ENCODE measurements around the gene FKBP1C.
"Not testable (repeated sequence)": the region's sequence is repeated elsewhere in the genome, so short reads cannot be mapped to it uniquely, and the experiment has no call there.

Gene FKBP1C

DNA sequence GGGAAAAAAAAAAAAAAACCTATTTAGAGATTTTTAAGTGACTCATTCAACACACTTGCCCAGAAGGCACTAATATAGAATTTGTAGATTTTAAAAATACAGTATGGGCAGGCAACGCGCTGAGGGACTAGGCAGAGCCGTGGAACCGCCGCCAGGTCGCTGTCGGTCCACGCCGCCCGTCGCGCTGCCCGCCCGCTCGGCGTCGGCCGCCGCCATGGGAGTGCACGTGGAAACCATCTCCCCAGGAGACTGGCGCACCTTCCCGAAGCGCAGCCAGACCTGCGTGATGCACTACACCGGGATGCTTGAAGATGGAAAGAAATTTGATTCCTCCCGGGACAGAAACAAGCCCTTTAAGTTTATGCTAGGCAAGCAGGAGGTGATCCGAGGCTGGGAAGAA, at the start of gene FKBP1C:
Gene FKBP1C (plus strand): TSS at position 127 of the 400 bp plus-strand sequence.
- not testable (repeated sequence) for DNase-seq (ENCODE audit: low read depth in 2 of 2)

DNA sequence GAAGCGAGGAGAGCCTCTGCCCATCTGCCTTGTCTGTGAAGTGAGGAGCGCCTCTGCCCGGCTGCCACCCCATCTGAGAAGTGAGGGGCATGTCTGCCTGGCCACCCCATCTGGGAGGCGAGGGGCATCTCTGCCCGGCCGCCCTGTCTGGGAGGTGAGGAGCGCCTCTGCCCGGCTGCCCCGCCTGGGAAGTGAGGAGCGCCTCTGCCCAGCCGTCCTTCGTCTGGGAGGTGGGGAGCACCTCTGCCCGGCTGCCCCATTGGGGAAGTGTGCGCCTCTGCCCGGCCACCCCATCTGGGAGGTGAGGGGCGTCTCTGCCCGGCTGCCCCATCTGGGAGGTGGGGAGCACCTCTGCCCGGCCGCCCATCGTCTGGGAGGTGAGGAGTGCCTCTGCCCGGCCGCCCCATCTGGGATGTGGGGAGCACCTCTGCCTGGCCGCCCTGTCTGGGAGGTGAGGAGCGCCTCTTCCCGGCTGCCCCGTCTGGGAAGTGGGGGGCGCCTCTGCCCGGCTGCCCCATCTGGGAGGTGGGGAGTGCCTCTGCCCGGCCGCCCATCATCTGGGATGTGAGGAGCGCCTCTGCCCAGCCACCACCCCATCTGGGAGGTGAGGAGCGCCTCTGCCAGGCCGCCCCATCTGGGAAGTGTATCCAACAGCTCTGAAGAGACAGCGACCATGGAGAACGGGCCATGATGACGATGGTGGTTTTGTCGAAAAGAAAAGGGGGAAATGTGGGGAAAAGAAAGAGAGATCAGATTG, 47.0 kb upstream of the FKBP1C start:
- DNase-seq (ENCODE audit: low read depth in 2 of 2), result not testable (repeated sequence)

DNA sequence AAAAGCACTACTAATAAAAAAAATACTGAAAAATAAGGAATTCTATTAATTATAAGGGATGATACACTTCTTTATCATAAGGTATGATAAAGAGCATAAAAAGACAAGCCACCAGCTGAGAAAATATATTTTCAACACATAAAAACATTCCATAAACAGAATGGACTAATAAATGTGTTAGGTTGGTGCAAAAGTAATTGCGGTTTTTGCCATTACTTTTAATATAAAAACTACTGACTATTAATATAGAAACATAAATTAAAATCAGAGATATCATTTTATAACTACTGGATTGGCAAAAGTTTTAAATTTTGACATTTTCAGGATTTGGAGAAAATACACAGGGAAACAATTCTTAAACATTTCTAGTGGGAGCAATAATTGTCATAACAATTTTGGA, 37.1 kb upstream of the FKBP1C start:
- DNase-seq (ENCODE audit: low read depth in 2 of 2), result no peak

DNA sequence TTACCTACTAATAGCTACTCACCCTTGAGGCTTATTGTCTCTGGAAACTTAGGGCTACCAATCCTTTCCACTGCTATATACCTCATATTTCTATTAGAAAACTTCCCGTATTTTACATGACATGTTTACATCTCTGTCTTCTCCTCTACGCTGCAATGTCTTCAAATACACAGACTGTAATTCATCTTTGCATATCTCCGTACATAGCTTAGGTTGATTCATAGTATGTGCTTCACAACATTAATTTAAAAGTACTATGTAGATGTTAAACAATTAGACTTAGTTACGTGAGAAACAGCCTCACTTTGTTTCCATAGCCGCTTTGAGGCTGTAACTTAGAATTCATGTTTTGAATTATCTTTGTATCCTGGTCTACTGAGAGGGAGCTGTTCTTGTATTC, 35.1 kb upstream of the FKBP1C start:
- DNase-seq (ENCODE audit: low read depth in 2 of 2), result no peak

DNA sequence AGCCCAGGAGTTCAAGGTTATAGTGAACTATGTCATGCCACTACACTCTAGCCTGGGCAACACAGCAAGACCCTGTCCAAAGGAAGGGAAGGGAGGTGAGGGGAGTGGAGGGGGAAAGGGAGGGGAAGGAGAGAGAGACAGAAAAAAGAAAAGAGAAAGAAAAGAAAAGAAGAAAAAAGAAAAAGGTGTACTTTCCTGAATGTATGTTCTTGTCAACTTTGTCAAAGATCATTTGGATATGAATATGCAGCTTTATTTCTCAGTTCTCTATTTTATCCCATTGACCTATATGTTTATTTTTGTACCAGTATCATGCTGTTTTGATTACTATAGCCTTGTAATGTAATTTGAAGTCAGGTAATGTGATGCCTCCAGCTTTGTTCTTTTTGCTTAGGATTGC, 30.9 kb upstream of the FKBP1C start:
- no peak for DNase-seq (ENCODE audit: low read depth in 2 of 2)

- no peak for DNase-seq (ENCODE audit: low read depth in 2 of 2)
Measured at GRCh38 chr6:63186970-63187369, 24.3 kb upstream of the FKBP1C start.

DNA sequence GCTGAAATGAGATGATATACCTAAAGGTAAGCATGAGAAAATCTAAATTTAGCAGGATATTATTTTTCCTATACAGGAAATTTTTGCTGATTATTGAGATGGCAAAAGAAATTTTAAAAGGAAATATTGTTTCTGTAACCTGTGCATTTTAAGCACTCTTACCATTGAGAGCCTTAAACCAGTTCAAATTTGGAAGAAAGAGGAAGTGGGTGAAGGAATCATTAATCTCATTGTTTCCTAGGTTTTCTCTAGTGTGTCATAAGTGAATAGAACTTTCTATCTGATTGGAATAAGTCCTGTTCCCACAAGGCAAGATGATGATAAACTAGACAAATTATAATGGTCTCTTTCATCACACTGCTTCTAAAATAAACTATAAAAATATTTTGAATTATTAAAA, 22.4 kb upstream of the FKBP1C start:
- no peak for DNase-seq (ENCODE audit: low read depth in 2 of 2)

- DNase-seq (ENCODE audit: low read depth in 2 of 2), result no peak
Measured at GRCh38 chr6:63193324-63193723, 17.9 kb upstream of the FKBP1C start.

DNA sequence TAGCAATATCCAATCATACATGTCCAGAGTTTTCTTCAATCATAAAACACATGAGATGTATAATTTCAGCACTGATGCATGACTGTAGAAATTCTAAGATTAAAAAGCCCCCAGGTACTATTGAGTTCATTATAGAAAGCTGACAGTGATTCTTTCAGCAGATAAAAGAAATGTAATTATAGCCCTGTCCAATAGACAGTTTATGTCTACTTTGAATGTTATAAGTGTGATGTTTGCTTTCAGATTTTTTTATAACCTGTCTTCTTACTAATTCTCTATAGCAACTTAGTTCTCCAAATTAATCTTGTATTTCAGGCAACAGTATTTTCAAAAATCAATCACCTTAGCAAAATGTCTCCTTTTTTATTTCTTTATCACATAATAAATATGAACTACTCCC, 13.5 kb upstream of the FKBP1C start:
- no peak for DNase-seq (ENCODE audit: low read depth in 2 of 2)

DNA sequence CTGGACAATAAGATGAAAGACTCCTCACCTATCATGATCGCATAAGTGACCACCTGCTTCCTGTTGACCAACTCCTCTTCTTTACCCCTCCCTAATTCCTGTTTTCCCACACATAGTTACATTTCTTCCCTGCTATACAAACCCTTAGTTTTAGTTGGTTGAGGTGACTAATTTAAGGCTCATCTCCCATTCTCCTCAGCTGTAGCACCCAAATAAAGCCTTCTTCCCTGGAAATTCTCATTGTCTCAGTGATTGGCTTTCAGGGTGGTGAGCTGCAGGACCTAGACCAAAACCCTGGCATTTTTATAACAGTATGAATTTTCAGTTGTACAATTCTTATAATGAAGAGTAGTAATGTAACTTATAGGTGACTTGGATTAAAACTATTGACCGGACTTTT, 2.1 kb downstream of the FKBP1C start:
- no peak for DNase-seq (ENCODE audit: low read depth in 2 of 2)

DNA sequence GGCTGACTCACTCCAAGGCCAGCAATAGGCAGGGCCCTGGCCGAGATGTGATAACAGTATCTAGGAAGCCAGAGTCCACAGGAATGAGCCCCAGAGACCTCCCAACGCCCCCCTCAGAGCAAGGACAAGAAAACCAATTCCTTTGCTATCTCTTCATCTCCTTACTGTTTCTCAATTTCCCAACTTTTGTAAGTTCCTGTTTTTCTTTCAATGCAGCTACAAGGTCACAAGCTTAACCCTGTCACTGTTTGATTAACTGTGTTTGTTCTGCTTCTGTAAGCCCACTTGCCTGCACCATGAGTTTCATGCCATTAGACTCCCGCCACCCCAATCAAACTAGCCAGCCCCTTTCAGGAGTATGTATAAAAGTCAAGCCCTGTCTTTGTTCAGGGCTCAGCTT, 3.5 kb downstream of the FKBP1C start:
- DNase-seq (ENCODE audit: low read depth in 2 of 2), result no peak

DNA sequence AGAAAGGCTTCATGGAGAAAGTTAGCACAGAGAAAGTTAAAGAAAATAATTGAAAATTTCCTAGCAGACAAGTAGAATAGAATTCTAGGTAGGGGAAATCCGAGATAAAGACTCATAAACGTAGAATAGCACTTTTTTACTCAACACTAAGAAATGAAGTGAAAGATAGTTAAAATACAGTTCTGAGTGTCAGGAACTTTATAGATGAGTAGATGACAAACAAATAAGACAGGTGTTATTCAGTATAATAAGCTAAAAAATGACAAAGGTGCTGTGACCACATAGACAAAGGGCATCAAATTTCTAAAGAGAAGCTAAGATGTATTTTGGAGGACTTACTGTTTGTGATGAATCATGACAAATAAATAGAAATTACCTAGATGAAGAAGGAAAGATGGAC, 12.9 kb downstream of the FKBP1C start:
- DNase-seq (ENCODE audit: low read depth in 2 of 2), result no peak

DNA sequence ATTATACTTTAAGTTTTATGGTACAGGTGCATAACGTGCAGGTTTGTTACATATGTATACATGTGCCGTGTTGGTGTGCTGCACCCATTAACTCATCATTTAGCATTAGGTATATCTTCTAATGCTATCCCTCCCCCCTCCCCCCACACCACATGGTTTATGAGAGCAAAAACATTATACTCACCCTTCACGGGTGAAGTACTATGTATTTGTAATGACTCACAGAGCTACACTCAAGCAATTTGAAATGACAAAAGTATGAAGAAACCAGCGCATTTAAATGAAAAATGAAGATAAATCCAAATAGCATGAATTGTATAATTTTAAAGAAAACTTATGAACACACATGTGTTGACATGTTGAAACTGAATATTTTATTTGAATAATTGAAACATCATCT, 14.7 kb downstream of the FKBP1C start:
- DNase-seq (ENCODE audit: low read depth in 2 of 2), result not testable (repeated sequence)

- DNase-seq (ENCODE audit: low read depth in 2 of 2), result not testable (repeated sequence)
Measured at GRCh38 chr6:63227928-63228894, 16.9 kb downstream of the FKBP1C start.

GRCh38 chr6:63230027-63230426, 18.8 kb downstream of the FKBP1C start:
- not testable (repeated sequence) for DNase-seq (ENCODE audit: low read depth in 2 of 2)

DNA sequence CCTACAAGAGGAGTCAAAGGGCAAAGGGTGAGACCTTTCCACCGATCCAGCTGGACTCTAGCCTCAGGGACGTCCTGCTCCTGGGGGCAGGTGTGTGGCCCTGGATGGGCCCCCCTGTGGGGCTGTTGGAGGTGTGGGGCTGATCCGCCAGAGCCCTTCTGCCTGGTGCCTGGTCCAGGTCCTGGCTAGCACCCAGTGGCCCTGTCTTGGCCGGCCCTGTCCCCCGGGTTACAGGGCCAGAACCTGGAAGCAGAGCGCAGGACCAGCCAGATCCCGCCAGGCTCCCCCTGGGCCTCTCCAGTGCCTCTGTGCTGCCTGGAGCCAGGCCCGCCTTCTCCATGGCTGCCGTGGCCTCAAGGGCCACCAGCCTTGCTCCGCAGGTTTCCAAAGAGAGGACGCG, 19.2 kb downstream of the FKBP1C start:
- DNase-seq (ENCODE audit: low read depth in 2 of 2), result not testable (repeated sequence)

GRCh38 chr6:63236398-63236817, 25.1 kb downstream of the FKBP1C start:
- no peak for DNase-seq (ENCODE audit: low read depth in 2 of 2)

DNA sequence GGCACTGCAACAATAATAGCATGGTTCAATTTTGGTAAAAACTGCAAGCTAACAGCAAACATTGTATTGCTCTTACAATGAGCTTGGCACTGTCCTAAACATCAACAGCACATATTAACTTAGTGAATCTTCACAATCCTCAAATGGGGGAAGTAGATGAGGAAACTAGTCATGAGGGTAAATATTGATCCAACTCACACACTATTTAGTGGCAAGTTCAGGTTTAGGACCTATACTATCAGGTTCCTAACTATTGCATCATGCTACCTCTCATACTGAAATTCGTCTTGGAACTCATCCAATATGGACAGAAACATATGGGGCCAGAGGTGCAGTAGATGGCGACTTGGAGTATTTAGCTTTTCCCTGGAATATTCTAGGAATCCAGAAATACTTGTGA, 34.2 kb downstream of the FKBP1C start:
- no peak for DNase-seq (ENCODE audit: low read depth in 2 of 2)

GRCh38 chr6:63245909-63246308, 34.6 kb downstream of the FKBP1C start:
- DNase-seq (ENCODE audit: low read depth in 2 of 2), result no peak

GRCh38 chr6:63246581-63246980, 35.3 kb downstream of the FKBP1C start:
- DNase-seq (ENCODE audit: low read depth in 2 of 2), result no peak

- DNase-seq (ENCODE audit: low read depth in 2 of 2), result no peak
Measured at GRCh38 chr6:63249875-63250482, 38.7 kb downstream of the FKBP1C start.

DNA sequence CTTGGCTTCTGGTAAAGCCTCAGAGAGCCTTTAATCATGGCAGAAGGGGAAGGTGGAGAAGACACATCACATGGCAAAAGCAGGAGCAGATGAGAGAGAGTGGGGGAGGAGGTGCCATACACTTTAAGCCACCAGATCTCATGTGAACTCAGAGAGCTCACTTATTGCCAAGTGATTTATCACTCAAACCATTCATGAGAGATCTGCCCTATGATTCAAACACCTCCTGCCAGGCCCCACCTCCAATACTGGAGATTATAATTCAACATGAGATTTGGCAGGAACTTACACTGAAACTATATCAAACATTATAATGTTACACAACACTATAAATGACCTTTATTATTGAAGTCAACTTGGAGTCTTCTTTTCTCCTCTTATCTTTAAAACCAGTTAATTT, 47.9 kb downstream of the FKBP1C start:
- no peak for DNase-seq (ENCODE audit: low read depth in 2 of 2)

Measured in stimulated activated CD4-positive, alpha-beta T cell treated with anti-CD3 and anti-CD28 coated beads, Interleukin-15, amount 100 ng/mL, for 48 hours (primary cell).